ENCODE data around the gene UBN2.

- TF ChIP-seq POLR2AphosphoS5 (IDR thresholded peaks at IDR 0.05; ENCODE audit: low read depth) (no peak), CTCF (IDR thresholded peaks at IDR 0.05; ENCODE audit: insufficient read depth, low read length) (no peak), SPI1 (IDR thresholded peaks at IDR 0.05; ENCODE audit: borderline replicate concordance, low read depth) (no peak)
Observed at GRCh38 chr7:139304517-139304916, 73.5 kb downstream of the UBN2 start.

Data from HL-60 (cell line).